HCEC 1CT (cell line): ENCODE results near the gene OSBPL10.
"Not testable (repeated sequence)": the region's sequence is repeated elsewhere in the genome, so short reads cannot be mapped to it uniquely, and the experiment has no call there.

Experiments
- DNase-seq: peaks from one replicate; pipeline ENCODE4 v3.0.0-alpha.2; 2017

The OSBPL10 gene

DNA sequence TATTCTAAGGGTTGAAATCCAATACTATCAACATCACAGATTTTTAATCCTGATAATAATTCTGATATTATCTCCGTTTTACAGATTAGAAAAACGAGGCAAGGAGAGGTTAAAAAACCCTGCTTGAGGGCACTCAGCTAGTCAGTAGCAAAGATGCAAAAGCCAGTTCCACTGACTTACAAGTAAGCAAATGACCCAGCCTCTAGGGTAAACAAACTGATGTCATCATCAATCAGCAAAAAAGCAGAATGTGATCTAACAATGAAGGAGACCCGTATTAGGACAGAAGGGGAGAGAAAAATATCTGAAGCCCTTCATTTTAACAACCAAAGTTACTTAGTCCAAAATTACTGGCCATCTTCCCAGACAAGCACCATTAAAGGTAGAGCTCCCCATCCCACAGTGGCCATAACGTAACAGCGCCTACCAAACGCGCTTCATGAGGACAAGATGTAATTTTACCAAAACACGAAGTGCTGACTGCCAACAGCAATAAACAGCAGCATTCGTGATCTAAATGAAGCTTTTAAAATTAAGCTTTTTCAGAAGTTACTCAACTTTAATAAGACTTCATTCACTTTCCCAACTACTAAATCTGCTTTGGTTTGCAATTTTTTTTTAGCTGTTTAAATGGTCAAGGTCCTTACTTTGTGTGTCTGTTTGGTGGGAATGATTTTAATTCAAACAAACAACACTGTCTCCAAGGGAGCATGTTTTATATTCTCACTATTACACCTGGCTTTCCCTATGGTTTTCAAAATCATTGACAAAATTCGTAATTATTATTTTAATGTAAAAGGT lies 176.6 kb downstream of the OSBPL10 start:
- no peak for DNase-seq

DNA sequence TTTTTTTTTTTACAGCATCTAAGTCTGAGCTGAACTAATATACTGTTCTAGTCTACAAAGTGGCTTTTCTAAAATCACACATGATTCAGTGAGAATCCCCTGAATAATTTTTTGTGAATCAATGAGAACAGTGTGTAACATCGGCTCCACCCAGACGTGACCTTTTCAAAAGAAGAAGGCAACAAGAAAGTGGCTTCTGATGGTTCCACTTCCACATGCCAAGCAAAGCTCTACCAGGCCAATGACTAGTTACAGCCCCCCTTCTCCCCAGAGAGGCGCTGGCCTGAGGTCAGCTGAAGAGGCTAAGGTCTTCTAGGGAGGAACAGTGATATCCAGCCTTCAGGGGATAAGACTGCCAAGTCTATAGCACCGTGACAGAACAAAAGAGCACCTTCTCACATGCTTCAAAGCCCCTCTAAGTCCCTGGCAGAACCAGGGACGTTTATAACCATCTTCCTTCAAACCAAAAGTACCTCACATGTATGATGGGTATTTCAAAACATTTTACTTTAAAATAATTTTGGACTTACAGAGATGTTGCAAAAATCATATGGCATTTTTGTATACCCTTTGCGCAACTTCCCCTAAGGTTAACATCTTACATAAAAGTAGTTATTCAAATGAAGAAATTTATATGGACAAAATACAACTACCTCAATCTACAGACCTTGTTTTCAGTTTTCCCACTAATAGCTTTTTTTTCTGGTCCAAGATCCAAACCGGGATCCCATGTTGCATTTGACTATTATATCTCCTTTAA lies 177.9 kb downstream of the OSBPL10 start:
- DNase-seq = no peak

DNA sequence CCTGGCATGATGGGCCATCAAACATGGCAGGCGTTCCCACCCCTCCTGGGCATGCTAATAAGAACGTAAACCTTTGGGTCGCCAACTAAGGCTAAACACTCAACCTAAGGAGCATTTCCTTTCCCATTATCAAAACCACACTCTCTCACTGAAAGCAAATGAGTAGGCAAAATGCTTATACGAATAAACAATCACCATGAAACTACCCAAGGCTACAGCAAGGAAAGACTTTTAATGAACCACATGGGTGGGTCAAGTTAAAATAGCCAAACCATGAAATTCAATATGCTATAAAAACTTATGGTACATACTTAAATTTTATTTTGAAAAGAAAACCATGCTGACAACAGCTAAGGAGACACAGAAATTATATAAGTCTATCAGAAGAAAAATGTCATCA lies 180.6 kb downstream of the OSBPL10 start:
- no peak for DNase-seq

DNA sequence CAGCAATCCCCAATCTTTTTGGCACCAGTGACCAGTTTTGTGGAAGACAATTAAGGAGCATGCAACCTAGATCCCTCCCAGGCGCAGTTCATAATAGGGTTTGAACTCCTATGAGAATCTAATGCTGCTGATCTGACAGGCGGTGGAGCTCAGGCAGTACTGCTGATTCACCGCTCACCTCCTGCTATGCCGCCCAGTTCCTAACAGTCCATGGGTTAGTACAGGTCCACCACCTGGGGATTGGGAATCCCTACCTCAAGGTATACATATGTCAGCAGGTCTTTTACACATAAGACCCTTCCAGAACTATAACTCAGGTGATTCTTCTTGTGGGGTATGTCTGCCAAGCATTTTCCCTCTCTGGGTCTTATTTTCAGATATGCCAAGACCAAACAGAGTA lies 182.2 kb downstream of the OSBPL10 start:
- no peak for DNase-seq

DNA sequence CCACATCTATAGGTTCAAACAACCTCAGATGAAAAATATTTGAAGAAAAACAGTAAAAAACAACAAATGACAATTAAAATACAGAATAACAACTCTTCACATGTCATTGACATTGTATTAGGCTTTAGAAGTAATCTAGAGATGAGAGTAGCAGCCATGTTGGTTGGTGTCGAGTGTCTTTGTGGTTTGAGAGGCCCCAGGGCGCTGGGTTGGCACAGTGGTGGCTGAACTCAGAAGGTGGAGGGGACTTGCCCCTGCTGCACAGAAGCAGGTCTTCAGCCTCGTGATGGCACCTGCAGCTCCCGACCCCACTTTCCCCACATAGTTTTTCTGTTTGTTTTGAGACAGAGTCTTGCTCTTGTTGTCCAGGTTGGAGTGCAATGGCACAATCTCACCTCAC lies 187.2 kb downstream of the OSBPL10 start:
- no peak for DNase-seq

DNA sequence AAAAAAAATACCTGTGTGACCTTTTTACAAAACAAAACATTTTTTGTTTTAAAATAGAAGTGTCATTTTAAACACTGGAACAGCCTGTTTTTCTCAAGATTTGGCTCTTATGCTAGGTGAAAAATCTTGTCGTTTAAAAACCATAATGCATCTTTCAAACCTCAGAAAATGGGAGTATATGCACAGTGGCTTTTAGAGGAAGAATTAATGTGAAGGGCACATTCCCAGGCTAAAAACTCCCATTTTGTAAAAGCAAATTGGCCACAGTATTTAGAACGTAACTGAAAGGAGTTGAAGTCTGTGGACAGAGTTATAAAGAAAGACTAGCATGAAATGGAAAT lies 190.0 kb downstream of the OSBPL10 start:
- no peak for DNase-seq

DNA sequence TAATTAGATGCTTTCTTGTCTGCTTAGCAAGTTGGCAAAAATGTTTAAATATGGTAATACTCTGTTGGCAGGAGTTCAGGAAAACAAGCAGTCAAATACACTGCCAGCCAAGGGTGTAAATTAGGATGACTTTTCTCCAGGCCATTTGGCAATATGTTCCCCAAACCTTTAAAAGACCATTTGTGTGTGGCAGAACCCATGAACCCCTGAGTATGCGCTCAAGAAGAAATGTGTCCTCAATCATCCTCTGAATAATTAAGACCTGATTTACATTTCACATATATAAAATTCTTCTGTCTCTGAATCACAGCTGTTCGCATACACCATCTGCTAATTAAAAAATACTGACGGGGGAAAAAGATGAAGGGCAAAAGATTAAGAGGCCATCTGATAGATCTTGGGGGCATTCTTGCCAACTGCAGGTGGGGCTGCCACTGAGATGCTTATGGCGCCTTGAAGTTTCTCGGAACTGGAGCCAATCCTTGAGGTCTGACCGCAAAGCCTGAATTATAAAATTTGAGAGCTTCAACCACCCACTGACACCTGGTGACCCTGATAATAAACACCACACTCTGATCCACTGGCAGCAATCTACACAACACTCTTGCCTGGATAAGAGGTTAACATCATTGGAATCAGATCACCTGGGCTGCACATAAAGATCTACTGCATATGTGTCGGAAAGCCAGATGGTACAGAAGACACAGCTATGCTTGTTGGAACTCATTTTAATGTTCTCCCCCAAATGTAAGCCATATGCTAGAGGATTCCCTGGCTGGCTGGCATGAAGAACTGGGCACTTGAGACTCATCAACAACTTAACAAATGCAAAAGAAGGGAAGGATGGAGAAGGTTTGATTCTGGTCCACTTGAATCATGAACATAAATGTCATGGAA lies 190.6 kb downstream of the OSBPL10 start:
- DNase-seq = no peak

DNA sequence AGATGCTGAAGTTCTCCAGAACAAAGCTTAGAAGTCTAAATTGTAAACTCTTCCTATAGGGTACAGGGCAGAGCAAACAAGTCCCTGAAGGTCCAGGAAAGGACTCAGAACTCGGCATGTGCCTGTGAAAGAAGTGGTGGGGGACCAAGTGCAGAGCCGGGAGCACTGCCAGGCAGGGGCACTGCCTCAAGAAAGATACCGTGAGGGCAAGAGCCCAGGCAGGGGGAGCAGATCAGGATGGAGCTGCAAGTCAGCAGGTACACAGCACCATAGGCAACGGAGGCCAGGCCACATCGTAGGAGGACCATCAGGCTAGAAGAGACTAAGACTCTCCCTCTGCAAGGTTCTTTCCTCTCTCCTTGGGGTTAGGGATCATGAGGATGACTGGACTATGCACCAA lies 191.6 kb downstream of the OSBPL10 start:
- no peak for DNase-seq

DNA sequence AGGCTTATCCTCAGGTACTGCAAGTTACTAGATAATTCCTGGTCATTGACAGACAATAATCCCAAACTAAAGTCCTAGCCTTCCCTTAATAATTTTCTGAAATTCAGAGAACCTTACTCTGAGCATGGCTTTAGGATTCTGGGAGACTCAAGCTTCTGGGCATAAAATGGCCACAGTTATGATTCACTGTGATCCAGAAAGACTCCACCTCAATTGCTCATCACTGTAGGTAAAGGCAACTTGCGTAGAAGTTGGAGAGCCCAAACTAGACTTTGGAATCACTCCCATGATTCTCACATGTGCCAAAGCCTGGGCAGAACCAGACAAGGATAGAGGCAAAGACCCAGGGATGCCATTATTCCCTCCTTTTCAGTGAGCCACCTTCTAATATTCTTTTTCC lies 195.3 kb downstream of the OSBPL10 start:
- no peak for DNase-seq

DNA sequence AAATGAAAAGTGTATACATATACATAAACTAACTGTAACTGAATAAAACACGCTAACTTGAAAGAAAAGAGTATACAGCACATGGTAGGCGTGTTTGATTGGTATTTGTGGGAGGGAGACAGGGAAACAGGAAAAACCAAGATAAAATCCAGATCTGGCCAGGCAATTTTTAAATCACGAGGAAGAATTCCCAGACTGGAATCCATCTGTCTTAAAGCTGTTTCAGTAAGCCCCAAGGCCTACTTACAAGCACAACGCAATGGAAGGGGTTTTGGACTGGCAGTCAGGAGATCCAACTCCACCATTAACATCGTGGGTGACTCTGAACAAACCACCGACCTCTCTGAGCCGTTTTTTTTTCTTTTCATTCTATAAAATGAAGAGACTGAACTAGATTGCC lies 195.8 kb downstream of the OSBPL10 start:
- no peak for DNase-seq

DNA sequence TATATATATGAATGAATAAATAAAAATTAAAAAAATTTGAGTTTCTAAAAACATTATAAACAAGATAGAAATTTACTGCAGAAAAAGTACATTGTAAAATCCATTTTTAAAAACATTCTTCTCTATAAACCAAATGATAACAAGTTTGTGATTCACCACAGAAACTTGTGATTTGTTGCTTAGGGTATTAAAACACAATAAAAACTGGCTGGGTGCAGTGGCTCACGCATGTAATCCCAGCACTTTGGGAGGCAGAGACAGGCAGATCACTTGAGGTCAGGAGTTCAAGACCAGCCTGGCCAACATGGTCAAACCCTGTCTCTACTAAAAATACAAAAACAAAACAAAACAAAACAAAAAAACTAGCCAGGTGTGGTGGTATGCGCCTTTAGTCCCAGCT lies 197.2 kb downstream of the OSBPL10 start:
- peak; percentile 19 for DNase-seq

DNA sequence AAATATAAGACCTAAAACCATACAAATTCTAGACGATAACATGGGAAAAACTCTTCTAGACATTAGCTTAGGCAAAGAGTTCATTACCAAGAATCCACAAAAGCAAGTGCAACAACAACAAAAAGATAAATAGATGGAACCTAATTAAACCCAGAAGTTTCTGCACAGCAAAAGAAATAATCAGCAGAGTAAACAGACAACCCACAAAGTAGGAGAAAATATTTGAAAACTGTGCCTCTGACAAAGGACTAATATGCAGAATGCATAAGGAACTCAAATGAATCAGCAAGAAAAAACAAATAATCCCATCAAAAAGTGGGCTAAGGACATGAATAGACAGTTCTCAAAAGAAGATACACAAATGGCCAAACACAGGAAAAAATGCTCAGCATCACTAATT lies 198.8 kb downstream of the OSBPL10 start:
- DNase-seq = not testable (repeated sequence)

DNA sequence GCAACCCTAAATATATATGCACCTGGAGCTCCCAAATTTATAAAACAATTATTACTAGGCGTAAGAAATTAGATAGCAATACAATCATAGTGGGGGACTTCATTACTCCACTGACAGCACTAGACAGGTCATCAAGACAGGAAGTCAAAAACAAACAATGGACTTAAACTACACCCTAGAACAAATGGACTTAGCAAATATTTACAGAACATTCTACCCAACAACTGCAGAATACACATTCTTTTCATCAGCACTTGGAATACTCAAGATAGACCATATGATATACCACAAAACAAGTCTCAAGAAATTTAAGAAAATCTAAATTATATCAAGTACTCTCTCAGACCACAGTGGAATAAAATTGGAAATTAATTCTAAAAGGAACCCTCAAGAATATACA lies 201.5 kb downstream of the OSBPL10 start:
- DNase-seq = no peak

DNA sequence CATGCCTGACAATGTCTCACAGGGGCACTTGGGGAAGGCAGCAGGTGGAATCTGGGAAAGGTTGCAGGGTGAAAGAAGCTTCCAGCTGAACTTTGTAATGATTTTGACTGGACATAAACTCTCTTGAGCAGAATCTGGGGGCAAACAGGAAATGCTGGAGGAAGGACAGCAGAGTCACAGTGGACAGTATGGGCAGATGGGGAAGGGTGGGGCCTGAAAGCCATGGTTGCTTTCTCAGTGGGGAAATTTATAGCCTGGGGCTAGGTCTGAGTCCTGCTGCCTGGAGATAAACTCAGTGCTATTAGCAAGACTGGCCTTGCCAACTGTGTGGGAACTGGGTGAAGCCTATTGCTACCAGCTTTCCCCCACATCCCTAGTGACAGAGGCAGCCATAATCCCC lies 203.2 kb downstream of the OSBPL10 start:
- no peak for DNase-seq

DNA sequence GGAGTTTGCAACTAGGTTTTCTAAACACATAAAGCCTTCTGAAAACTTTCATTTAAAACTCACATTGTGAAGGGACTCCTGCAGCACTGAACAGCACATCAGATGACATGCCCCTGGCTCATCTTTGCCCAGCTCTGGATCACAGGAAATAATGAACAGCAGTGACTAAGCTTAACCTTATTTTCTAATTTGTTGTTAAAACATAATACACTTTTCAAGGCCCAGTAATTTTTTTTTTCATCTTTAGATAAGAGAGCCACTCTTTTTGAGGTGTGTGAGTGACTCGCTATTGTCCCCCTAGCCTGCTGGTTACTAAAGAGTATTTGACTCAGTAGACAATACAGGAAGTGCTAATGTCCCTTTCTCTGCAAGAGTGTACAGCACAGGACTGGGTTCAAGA lies 204.0 kb downstream of the OSBPL10 start:
- DNase-seq = peak; percentile 18

DNA sequence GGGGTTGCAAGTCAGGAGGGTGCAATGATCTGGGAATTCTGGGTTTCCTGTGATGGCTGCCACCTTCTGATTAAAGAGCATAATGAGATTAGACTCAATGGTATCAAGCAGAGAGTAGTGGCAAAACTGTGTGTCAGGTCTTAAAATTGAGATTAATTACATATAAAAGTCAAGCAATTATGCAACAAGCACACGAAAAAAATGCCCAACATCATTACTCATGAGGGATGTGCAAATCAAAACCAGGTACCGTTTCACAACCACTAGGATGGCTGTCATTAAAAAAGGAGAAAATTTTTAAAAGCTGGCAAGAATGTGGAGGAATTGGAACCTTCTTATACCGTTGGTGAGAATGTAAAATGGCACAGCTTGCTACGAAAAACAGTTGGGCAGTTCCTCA lies 205.0 kb downstream of the OSBPL10 start:
- DNase-seq = peak; percentile 9

DNA sequence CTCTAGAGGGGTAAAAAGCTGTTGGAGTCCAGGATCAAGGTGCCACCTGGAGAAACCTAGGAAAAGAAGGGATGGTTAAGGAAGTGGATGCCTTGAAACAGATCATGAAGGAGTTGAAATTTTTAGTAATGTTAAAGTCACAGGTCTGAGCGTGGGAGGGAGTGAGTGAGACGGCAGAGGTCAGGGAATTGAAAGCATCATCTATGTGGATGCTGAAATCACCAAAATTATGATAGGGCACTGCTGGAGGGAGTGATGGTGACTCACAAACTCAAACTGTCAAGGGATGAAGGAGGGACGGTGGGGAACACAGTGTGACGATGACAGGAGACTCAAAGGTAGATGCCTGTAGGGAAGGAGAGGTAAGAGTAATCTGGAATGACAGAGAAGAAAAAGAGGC lies 205.7 kb downstream of the OSBPL10 start:
- no peak for DNase-seq

DNA sequence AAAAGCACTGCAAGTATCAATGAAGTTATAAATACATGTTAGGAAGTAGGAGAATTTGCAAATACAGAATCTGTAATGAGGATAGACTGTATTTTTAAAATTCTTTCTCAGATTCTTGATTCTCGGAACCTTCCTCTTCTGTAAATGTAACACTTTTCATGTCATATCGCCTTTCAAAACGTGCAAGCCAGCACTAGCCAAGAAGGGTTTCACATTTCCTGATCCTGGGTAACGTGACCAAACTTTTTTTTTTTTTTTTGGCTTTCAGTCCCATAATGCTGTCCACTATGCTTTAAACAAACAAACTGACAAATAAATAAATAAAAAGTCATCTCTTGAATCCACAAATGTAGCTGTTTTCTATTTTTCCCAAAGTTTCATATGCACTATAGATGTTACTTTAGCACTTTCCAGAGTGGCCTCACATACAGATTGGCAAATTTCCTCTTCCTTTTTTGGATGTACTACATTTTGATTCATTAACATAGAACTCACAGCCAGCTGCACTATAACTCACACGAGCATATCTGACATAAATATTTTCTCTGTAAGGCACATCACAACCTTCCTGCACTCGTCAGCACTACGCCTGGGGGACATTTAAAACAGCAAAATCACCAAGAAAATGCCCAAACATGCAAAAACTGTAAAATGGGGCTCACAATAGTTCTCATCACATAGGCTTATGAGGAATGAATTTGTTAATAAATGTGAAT lies 208.1 kb downstream of the OSBPL10 start:
- no peak for DNase-seq

DNA sequence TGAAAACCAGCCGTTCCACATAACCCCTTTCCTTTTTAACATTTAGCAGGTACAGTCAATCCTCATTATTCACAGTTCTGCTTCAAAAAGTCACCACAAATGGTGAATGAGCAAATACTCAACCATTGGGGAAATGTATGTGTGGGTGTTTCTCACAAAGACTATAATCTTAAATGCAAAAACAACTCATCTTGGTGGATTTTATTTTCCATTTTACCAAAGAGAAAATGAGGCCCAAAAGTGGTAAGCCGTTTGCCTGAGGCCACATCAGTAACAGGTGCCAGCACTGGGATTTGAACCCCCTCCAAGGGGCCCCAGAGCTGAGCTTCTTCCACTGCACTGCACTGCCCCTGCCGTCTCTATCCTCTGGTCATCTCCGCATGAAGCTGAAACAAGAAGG lies 208.8 kb downstream of the OSBPL10 start:
- DNase-seq = no peak

DNA sequence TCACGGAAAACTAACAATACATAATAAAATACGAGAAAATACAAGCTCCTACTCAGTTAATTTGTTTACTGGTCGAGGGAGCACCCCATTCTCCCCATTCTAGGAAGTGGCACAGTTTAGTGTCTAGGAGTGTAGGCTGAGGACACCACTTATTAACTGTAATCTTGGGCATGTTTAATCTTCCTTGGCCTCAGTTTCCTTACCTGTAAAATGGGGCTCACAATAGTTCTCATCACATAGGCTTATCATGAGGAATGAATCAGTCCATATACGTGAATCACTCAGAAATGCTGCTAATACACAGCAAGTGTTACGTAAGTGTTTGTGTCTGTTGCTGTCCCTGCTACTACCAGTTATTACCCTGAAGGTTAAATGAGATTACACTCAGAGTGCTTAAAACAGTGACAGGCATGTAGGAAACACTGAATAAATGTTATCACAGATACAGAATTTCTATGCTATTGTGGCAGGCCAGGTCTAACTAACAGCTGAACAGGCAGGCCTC lies 210.2 kb downstream of the OSBPL10 start:
- peak; percentile 39 for DNase-seq

DNA sequence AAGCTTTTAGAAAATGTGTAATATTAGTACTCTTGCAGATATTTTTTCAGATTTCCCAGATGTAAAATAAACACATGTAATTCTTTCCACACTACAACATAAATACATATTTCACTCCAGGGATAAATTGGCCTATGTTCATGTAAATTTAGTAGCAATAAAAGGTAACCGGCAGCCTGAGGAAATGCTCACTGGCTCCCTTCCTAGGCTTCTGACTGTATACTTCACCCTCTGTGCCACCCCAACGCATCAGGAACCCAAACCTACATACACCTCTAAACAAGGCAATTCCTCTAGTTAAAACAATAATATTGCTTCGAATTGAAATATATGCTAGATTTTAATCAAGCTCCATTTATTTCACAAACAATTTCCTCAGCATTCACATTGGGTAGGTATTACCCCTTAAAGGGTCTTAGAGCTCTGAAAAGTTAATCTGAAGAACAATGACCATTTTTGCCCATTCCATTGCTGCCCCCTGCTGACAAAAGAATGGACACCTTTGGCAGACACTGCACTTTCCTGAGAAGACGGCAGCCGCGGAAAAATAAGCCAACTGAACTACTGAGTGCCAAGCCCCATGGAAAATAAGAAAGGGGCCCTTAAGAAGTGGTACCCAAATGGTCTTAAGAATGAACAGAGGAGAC lies 212.5 kb downstream of the OSBPL10 start:
- peak; percentile 28 for DNase-seq

DNA sequence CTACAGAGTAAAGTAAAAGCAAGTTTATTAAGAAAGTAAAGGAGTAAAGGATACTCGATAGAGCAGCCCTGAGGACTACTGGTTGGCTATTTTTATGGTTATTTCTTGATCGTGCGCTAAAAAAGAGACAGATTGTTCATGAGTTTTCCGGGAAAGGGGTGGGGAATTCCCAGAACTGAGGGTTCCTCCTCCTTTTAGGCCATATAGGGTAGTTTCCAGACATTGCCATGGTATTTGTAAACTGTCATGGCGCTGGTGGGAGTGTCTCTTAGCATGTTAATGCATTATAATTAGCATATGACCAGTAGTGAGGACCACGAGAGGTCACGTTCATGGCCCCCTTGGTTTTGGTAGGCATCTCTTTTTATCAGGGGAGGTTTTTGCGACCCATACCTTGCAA lies 213.1 kb downstream of the OSBPL10 start:
- DNase-seq = no peak
